ENCODE data around the gene MYO1E. TPM values are rescaled to one million over a fixed set of nuclear protein-coding genes. Genes with fewer than 3 reads are reported as not detected.

MYO1E gene
- total RNA-seq, 3 donors from 2014 or later, result 1.5 to 3.9 (median 2.3) TPM

GRCh38 chr15:59177317-59177660, 195.4 kb downstream of the MYO1E start:
- ATAC-seq, result no peak
- H3K4me3 Mint-ChIP-seq, result no peak overlapping the region
- H3K27me3 Mint-ChIP-seq (ENCODE audit: low read depth), result peaks cover 17% of the 10 kb centered on the region
- DNase-seq, result no peak
- no peaks in the 10 kb centered on the region for H3K4me1 Mint-ChIP-seq (ENCODE audit: low read depth)
- H3K36me3 Mint-ChIP-seq (ENCODE audit: insufficient read depth), result peaks cover 2% of the 10 kb centered on the region
- H3K9me3 Mint-ChIP-seq, result peaks cover 4% of the 10 kb centered on the region

GRCh38 chr15:59176653-59177316, 195.9 kb downstream of the MYO1E start:
- ATAC-seq (no peak), DNase-seq (no peak)
- Mint-ChIP-seq H3K27me3 (ENCODE audit: low read depth) (peaks cover 17% of the 10 kb centered on the region), H3K36me3 (ENCODE audit: insufficient read depth) (peaks cover 2% of the 10 kb centered on the region), H3K4me1 (ENCODE audit: low read depth) (no peaks in the 10 kb centered on the region), H3K4me3 (no peak overlapping the region), H3K9me3 (peaks cover 4% of the 10 kb centered on the region)

- Mint-ChIP-seq H3K36me3 (ENCODE audit: insufficient read depth) (peaks cover 2% of the 10 kb centered on the region), H3K9me3 (peaks cover 4% of the 10 kb centered on the region), H3K4me3 (no peak overlapping the region)
These were observed 197.5 kb downstream of the MYO1E start for GRCh38 chr15:59174835-59175831.

GRCh38 chr15:59174151-59174834, 198.4 kb downstream of the MYO1E start:
- Mint-ChIP-seq H3K4me1 (ENCODE audit: low read depth) (no peaks in the 10 kb centered on the region), H3K9me3 (peaks cover 4% of the 10 kb centered on the region), H3K36me3 (ENCODE audit: insufficient read depth) (peaks cover 2% of the 10 kb centered on the region), H3K4me3 (no peak overlapping the region), H3K27me3 (ENCODE audit: low read depth) (peaks cover 17% of the 10 kb centered on the region)
- ATAC-seq (no peak), DNase-seq (no peak)

More at GRCh38 chr15:59174835-59175831, 197.5 kb downstream of the MYO1E start:
- Mint-ChIP-seq H3K27me3 (ENCODE audit: low read depth) (peaks cover 17% of the 10 kb centered on the region), H3K4me1 (ENCODE audit: low read depth) (no peaks in the 10 kb centered on the region)
- ATAC-seq, result peak; percentile 79 to 90
- peak; percentile 10 for DNase-seq

- H3K4me3 Mint-ChIP-seq, result no peak overlapping the region
- H3K36me3 Mint-ChIP-seq (ENCODE audit: insufficient read depth), result peaks cover 2% of the 10 kb centered on the region
- H3K9me3 Mint-ChIP-seq, result peaks cover 4% of the 10 kb centered on the region
- DNase-seq (no peak), ATAC-seq (no peak)
- H3K4me1 Mint-ChIP-seq (ENCODE audit: low read depth), result no peaks in the 10 kb centered on the region
- peaks cover 14% of the 10 kb centered on the region for H3K27me3 Mint-ChIP-seq (ENCODE audit: low read depth)
These were observed 199.5 kb downstream of the MYO1E start for GRCh38 chr15:59173194-59173593.

- Mint-ChIP-seq H3K27me3 (ENCODE audit: low read depth) (peaks cover 9% of the 10 kb centered on the region), H3K9me3 (peaks cover 4% of the 10 kb centered on the region), H3K4me1 (ENCODE audit: low read depth) (no peaks in the 10 kb centered on the region), H3K36me3 (ENCODE audit: insufficient read depth) (peaks cover 2% of the 10 kb centered on the region), H3K4me3 (no peak overlapping the region)
- DNase-seq, result no peak
- ATAC-seq, result no peak
These were observed 200.3 kb downstream of the MYO1E start for GRCh38 chr15:59172289-59172901.

- ATAC-seq, result no peak
- Mint-ChIP-seq H3K27me3 (ENCODE audit: low read depth) (peaks cover 4% of the 10 kb centered on the region), H3K4me1 (ENCODE audit: low read depth) (no peaks in the 10 kb centered on the region), H3K36me3 (ENCODE audit: insufficient read depth) (peaks cover 2% of the 10 kb centered on the region), H3K4me3 (no peak overlapping the region), H3K9me3 (peaks cover 4% of the 10 kb centered on the region)
- no peak for DNase-seq
These were observed 201.6 kb downstream of the MYO1E start for GRCh38 chr15:59171067-59171397.

GRCh38 chr15:59170295-59171066, 202.2 kb downstream of the MYO1E start:
- Mint-ChIP-seq H3K4me3 (no peak overlapping the region), H3K4me1 (ENCODE audit: low read depth) (no peaks in the 10 kb centered on the region), H3K27me3 (ENCODE audit: low read depth) (peaks cover 1% of the 10 kb centered on the region), H3K36me3 (ENCODE audit: insufficient read depth) (peaks cover 2% of the 10 kb centered on the region), H3K9me3 (peaks cover 4% of the 10 kb centered on the region)
- no peak for ATAC-seq
- DNase-seq, result no peak

- Mint-ChIP-seq H3K36me3 (ENCODE audit: insufficient read depth) (peaks cover 2% of the 10 kb centered on the region), H3K4me3 (no peak overlapping the region), H3K27me3 (ENCODE audit: low read depth) (peaks cover 1% of the 10 kb centered on the region), H3K4me1 (ENCODE audit: low read depth) (no peaks in the 10 kb centered on the region), H3K9me3 (peaks cover 4% of the 10 kb centered on the region)
- DNase-seq, result no peak
- ATAC-seq, result no peak
These were observed 203.4 kb downstream of the MYO1E start for GRCh38 chr15:59169251-59169708.

GRCh38 chr15:59168536-59168935, 204.1 kb downstream of the MYO1E start:
- ATAC-seq (no peak), DNase-seq (no peak)
- peaks cover under 1% of the 10 kb centered on the region for H3K9me3 Mint-ChIP-seq
- no peaks in the 10 kb centered on the region for H3K27me3 Mint-ChIP-seq (ENCODE audit: low read depth)
- H3K4me1 Mint-ChIP-seq (ENCODE audit: low read depth), result no peaks in the 10 kb centered on the region
- H3K4me3 Mint-ChIP-seq, result no peak overlapping the region
- no peaks in the 10 kb centered on the region for H3K36me3 Mint-ChIP-seq (ENCODE audit: insufficient read depth)

GRCh38 chr15:59166601-59167265, 205.9 kb downstream of the MYO1E start:
- DNase-seq (no peak), ATAC-seq (no peak)
- H3K36me3 Mint-ChIP-seq (ENCODE audit: insufficient read depth), result no peaks in the 10 kb centered on the region
- H3K27me3 Mint-ChIP-seq (ENCODE audit: low read depth), result no peaks in the 10 kb centered on the region
- no peaks in the 10 kb centered on the region for H3K4me1 Mint-ChIP-seq (ENCODE audit: low read depth)
- no peaks in the 10 kb centered on the region for H3K9me3 Mint-ChIP-seq
- H3K4me3 Mint-ChIP-seq, result no peak overlapping the region

- DNase-seq (no peak), ATAC-seq (no peak)
- Mint-ChIP-seq H3K36me3 (ENCODE audit: insufficient read depth) (no peaks in the 10 kb centered on the region), H3K4me3 (no peak overlapping the region), H3K4me1 (ENCODE audit: low read depth) (no peaks in the 10 kb centered on the region), H3K9me3 (no peaks in the 10 kb centered on the region), H3K27me3 (ENCODE audit: low read depth) (no peaks in the 10 kb centered on the region)
These were observed 206.5 kb downstream of the MYO1E start for GRCh38 chr15:59166166-59166565.

GRCh38 chr15:59165726-59166125, 206.9 kb downstream of the MYO1E start:
- no peak overlapping the region for H3K4me3 Mint-ChIP-seq
- no peaks in the 10 kb centered on the region for H3K27me3 Mint-ChIP-seq (ENCODE audit: low read depth)
- H3K36me3 Mint-ChIP-seq (ENCODE audit: insufficient read depth), result no peaks in the 10 kb centered on the region
- H3K4me1 Mint-ChIP-seq (ENCODE audit: low read depth), result no peaks in the 10 kb centered on the region
- no peak for DNase-seq
- H3K9me3 Mint-ChIP-seq, result no peaks in the 10 kb centered on the region
- ATAC-seq, result no peak

Data from activated T-cell treated with anti-CD3 and anti-CD28 coated beads, Interleukin-2, amount 50 U/mL, for 4 hours (primary cell).